Measurements from ENCODE around the gene C5orf22. TPM values are rescaled to one million over a fixed set of nuclear protein-coding genes. Genes with fewer than 3 reads are reported as not detected.

Gene C5orf22
- total and polyA plus RNA-seq, 2 donors (not counting 1 experiment from before 2014, with no cell fraction given): 7.5 to 28.9 TPM

GRCh38 chr5:31604240-31604639, 72.1 kb downstream of the C5orf22 start:
- no peaks in the 10 kb centered on the region for H4K20me1 ChIP-seq (ENCODE audit: control insufficient read depth, insufficient read depth, low read length, poor library complexity, severe bottlenecking)
- H3K4me1 Mint-ChIP-seq: no peaks in the 10 kb centered on the region
- no peak for DNase-seq
- no peaks in the 10 kb centered on the region for H3K36me3 ChIP-seq (replicated peaks in 1 of 2; ENCODE audit: control extremely low read depth in 1 of 2, control insufficient read depth in 1 of 2, extremely low read depth in 1 of 2, insufficient read depth in 2 of 2, low read length in 1 of 2)
- no peaks in the 10 kb centered on the region for H3K9me3 ChIP-seq (ENCODE audit: control extremely low read depth in 1 of 3, control insufficient read depth in 2 of 3, insufficient read depth in 1 of 3, low read length in 2 of 3)
- H3K4me1 ChIP-seq (ENCODE audit: control insufficient read depth in 2 of 2, insufficient read depth in 2 of 2, low read length in 2 of 2): no peaks in the 10 kb centered on the region
- POLR2A ChIA-PET: no interaction called here
- WGBS (ENCODE audit: insufficient coverage): no CpG with 5 or more reads among the region's 2 CpGs
- H3K9ac ChIP-seq (ENCODE audit: low read length): no peak overlapping the region
- H3K4me2 ChIP-seq (replicated peaks; ENCODE audit: low read depth, low read length, poor library complexity, severe bottlenecking): no peak overlapping the region
- TF ChIP-seq EZH2 (IDR thresholded peaks at IDR 0.05; ENCODE audit: borderline replicate concordance, insufficient read depth, low read depth, low read length, poor library complexity, severe bottlenecking) (no peak), CTCF (IDR thresholded peaks at IDR 0.05) (no peak)
- no peaks in the 10 kb centered on the region for H3K27me3 ChIP-seq (replicated peaks in 1 of 4; ENCODE audit: control extremely low read depth in 1 of 4, control insufficient read depth in 3 of 4, insufficient read depth in 4 of 4, low read length in 3 of 4)
- H3K4me3 Mint-ChIP-seq: no peak overlapping the region
- intact Hi-C loops (cut with micrococcal nuclease): no loop called here
- no peak overlapping the region for H2AFZ ChIP-seq (ENCODE audit: insufficient read depth, low read depth, low read length, poor library complexity, severe bottlenecking)
- H3K27me3 Mint-ChIP-seq: peaks cover 10% of the 10 kb centered on the region
- no peak overlapping the region for H3K27ac Mint-ChIP-seq
- ATAC-seq (ENCODE audit: low read depth): no peak
- H3K79me2 ChIP-seq (ENCODE audit: control insufficient read depth, insufficient read depth, low read length): no peaks in the 10 kb centered on the region
- CTCF ChIA-PET: no interaction called here
- H3K9me3 Mint-ChIP-seq (ENCODE audit: insufficient read depth): no peaks in the 10 kb centered on the region
- no peak overlapping the region for H3K27ac ChIP-seq (ENCODE audit: low read length in 2 of 2)
- H3K4me3 ChIP-seq (ENCODE audit: control extremely low read depth in 1 of 5, extremely low read depth in 1 of 5, insufficient read depth in 1 of 5, low read depth in 2 of 5, low read length in 4 of 5): no peak overlapping the region

GRCh38 chr5:31604644-31605043, 72.5 kb downstream of the C5orf22 start:
- no CpG with 5 or more reads among the region's 2 CpGs for WGBS (ENCODE audit: insufficient coverage)
- ChIA-PET CTCF (no interaction called here), POLR2A (no interaction called here)
- TF ChIP-seq CTCF (IDR thresholded peaks at IDR 0.05): no peak
- TF ChIP-seq EZH2 (IDR thresholded peaks at IDR 0.05; ENCODE audit: borderline replicate concordance, insufficient read depth, low read depth, low read length, poor library complexity, severe bottlenecking): no peak
- Histone ChIP-seq H3K36me3 (replicated peaks in 1 of 2; ENCODE audit: control extremely low read depth in 1 of 2, control insufficient read depth in 1 of 2, extremely low read depth in 1 of 2, insufficient read depth in 2 of 2, low read length in 1 of 2) (no peaks in the 10 kb centered on the region), H3K9me3 (ENCODE audit: control extremely low read depth in 1 of 3, control insufficient read depth in 2 of 3, insufficient read depth in 1 of 3, low read length in 2 of 3) (no peaks in the 10 kb centered on the region), H3K4me1 (ENCODE audit: control insufficient read depth in 2 of 2, insufficient read depth in 2 of 2, low read length in 2 of 2) (no peaks in the 10 kb centered on the region), H3K27me3 (replicated peaks in 1 of 4; ENCODE audit: control extremely low read depth in 1 of 4, control insufficient read depth in 3 of 4, insufficient read depth in 4 of 4, low read length in 3 of 4) (no peaks in the 10 kb centered on the region), H4K20me1 (ENCODE audit: control insufficient read depth, insufficient read depth, low read length, poor library complexity, severe bottlenecking) (no peaks in the 10 kb centered on the region), H3K4me2 (replicated peaks; ENCODE audit: low read depth, low read length, poor library complexity, severe bottlenecking) (no peak overlapping the region), H3K79me2 (ENCODE audit: control insufficient read depth, insufficient read depth, low read length) (no peaks in the 10 kb centered on the region), H3K9ac (ENCODE audit: low read length) (no peak overlapping the region), H3K27ac (ENCODE audit: low read length in 2 of 2) (no peak overlapping the region), H2AFZ (ENCODE audit: insufficient read depth, low read depth, low read length, poor library complexity, severe bottlenecking) (no peak overlapping the region), H3K4me3 (ENCODE audit: control extremely low read depth in 1 of 5, extremely low read depth in 1 of 5, insufficient read depth in 1 of 5, low read depth in 2 of 5, low read length in 4 of 5) (no peak overlapping the region)
- Mint-ChIP-seq H3K27me3 (peaks cover 10% of the 10 kb centered on the region), H3K4me1 (no peaks in the 10 kb centered on the region), H3K9me3 (ENCODE audit: insufficient read depth) (no peaks in the 10 kb centered on the region), H3K4me3 (no peak overlapping the region), H3K27ac (no peak overlapping the region)
- DNase-seq (no peak), ATAC-seq (ENCODE audit: low read depth) (no peak)
- intact Hi-C loops (cut with micrococcal nuclease): no loop called here

Small RNAs within 50 kb of the gene (small RNA-seq; reads per million reads assigned to genes)
- gene RF00019 (ENCODE audit: insufficient read length, low read depth, low replicate concordance) (not detected), gene RNU6-363P (ENCODE audit: insufficient read length, low read depth, low replicate concordance) (not detected)

Other genes starting within 250 kb of the C5orf22 start
- gene DROSHA, start 208 bp upstream of the C5orf22 start, total RNA-seq: 62.4 and 65.4 TPM in 2 replicates
- 27.1 and 31.2 TPM in 2 replicates for gene DROSHA, start 208 bp upstream of the C5orf22 start, polyA plus RNA-seq
- not detected in 2 replicates for gene PDZD2, start 106.8 kb downstream of the C5orf22 start, total RNA-seq
- gene PDZD2, start 106.8 kb downstream of the C5orf22 start, polyA plus RNA-seq: not detected in 2 replicates